ENCODE measurements around the gene ATP4B.

ATP4B gene

DNA sequence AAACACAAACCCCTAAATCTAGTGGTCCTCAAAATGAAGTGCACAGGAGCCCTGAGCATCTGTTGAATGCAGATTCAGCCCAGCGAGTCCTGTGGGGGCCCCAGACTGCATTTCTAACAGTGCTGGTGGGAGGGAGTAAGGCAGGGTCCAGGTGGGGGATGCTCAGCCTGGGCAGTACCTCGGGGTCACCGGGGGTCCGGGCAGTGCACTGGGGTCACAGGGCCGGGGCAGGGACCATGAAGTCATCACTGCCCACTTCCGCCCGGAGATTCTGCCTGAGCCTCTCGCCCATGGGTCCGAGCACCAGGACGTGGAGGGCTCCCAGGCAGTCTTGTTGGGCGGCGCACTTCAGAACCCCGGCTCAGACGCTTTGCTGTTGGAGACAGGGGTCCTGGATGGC is 838 bp upstream of the ATP4B start:
- Histone ChIP-seq H3K4me3 (replicated peaks; ENCODE audit: insufficient read depth, low read length) (no peak overlapping the region), H3K27ac (replicated peaks) (no peak overlapping the region), H3K27me3 (ENCODE audit: insufficient read depth, poor library complexity, severe bottlenecking) (no peaks in the 10 kb centered on the region)
- DNase-seq (ENCODE audit: low read depth in 1 of 2, low spot score in 1 of 2): no peak
- TF ChIP-seq POLR2AphosphoS5 (IDR thresholded peaks at IDR 0.05; ENCODE audit: low read depth): no peak
- TF ChIP-seq, protein P1, sequence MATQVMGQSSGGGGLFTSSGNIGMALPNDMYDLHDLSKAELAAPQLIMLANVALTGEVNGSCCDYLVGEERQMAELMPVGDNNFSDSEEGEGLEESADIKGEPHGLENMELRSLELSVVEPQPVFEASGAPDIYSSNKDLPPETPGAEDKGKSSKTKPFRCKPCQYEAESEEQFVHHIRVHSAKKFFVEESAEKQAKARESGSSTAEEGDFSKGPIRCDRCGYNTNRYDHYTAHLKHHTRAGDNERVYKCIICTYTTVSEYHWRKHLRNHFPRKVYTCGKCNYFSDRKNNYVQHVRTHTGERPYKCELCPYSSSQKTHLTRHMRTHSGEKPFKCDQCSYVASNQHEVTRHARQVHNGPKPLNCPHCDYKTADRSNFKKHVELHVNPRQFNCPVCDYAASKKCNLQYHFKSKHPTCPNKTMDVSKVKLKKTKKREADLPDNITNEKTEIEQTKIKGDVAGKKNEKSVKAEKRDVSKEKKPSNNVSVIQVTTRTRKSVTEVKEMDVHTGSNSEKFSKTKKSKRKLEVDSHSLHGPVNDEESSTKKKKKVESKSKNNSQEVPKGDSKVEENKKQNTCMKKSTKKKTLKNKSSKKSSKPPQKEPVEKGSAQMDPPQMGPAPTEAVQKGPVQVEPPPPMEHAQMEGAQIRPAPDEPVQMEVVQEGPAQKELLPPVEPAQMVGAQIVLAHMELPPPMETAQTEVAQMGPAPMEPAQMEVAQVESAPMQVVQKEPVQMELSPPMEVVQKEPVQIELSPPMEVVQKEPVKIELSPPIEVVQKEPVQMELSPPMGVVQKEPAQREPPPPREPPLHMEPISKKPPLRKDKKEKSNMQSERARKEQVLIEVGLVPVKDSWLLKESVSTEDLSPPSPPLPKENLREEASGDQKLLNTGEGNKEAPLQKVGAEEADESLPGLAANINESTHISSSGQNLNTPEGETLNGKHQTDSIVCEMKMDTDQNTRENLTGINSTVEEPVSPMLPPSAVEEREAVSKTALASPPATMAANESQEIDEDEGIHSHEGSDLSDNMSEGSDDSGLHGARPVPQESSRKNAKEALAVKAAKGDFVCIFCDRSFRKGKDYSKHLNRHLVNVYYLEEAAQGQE (IDR thresholded peaks at IDR 0.05; ENCODE audit: insufficient replicate concordance, low read depth): no peak
- no peak for TF ChIP-seq SPI1 (IDR thresholded peaks at IDR 0.05; ENCODE audit: borderline replicate concordance, low read depth)
- TF ChIP-seq GABPA (IDR thresholded peaks at IDR 0.05; ENCODE audit: low read depth): no peak
- TF ChIP-seq, protein P2, sequence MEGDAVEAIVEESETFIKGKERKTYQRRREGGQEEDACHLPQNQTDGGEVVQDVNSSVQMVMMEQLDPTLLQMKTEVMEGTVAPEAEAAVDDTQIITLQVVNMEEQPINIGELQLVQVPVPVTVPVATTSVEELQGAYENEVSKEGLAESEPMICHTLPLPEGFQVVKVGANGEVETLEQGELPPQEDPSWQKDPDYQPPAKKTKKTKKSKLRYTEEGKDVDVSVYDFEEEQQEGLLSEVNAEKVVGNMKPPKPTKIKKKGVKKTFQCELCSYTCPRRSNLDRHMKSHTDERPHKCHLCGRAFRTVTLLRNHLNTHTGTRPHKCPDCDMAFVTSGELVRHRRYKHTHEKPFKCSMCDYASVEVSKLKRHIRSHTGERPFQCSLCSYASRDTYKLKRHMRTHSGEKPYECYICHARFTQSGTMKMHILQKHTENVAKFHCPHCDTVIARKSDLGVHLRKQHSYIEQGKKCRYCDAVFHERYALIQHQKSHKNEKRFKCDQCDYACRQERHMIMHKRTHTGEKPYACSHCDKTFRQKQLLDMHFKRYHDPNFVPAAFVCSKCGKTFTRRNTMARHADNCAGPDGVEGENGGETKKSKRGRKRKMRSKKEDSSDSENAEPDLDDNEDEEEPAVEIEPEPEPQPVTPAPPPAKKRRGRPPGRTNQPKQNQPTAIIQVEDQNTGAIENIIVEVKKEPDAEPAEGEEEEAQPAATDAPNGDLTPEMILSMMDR (IDR thresholded peaks at IDR 0.05; ENCODE audit: insufficient read depth, low read length): no peak

DNA sequence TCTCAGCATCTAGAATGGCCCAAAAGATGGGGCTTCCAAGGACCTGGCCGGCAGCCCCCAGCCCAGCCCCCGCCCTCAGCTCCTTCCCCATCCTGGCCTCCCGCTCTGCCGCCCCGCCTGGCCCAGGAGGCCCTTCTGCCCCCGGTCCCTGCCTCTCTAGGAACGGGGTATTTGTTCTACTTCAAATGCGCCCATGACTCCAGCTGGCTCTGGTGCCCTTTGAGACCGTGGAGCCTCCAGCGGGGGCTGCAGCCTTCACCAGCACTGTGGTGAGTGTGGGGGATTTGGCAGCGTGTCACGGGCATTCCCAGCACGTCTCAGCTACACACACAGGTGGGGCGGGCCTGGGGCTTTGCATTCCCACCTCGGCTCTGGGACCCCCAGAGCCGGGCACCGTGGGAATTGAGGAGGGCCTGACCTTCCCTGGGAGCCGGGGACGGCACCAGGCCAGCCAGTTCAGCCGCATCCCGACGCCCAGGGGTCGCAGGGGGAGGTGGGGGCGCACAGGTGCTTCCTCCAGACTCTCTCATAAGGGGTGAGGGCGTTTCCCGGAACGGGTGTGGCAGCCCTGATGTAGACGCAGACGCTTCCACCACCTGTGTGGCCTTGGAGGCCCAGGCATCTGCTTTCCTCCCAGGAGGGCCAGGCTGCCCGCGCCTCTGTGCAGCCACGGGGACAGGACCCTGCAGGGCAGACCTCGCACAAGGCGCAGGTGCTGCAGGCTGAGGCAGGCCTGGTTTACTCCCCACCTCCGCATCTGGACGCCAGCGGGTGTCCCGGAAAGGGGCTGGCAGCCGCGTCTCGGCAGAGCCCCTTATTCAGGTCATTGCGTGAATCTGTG is 947 bp downstream of the ATP4B start:
- H3K4me3 ChIP-seq (replicated peaks; ENCODE audit: insufficient read depth, low read length): no peak overlapping the region
- no peak for TF ChIP-seq GABPA (IDR thresholded peaks at IDR 0.05; ENCODE audit: low read depth)
- TF ChIP-seq, protein P1 (IDR thresholded peaks at IDR 0.05; ENCODE audit: insufficient replicate concordance, low read depth): no peak
- no peak for TF ChIP-seq SPI1 (IDR thresholded peaks at IDR 0.05; ENCODE audit: borderline replicate concordance, low read depth)
- TF ChIP-seq, protein P2 (IDR thresholded peaks at IDR 0.05; ENCODE audit: insufficient read depth, low read length): no peak
- no peak for TF ChIP-seq POLR2AphosphoS5 (IDR thresholded peaks at IDR 0.05; ENCODE audit: low read depth)
- no peaks in the 10 kb centered on the region for H3K27me3 ChIP-seq (ENCODE audit: insufficient read depth, poor library complexity, severe bottlenecking)
- DNase-seq (ENCODE audit: low read depth in 1 of 2, low spot score in 1 of 2): no peak
- H3K27ac ChIP-seq (replicated peaks): no peak overlapping the region

DNA sequence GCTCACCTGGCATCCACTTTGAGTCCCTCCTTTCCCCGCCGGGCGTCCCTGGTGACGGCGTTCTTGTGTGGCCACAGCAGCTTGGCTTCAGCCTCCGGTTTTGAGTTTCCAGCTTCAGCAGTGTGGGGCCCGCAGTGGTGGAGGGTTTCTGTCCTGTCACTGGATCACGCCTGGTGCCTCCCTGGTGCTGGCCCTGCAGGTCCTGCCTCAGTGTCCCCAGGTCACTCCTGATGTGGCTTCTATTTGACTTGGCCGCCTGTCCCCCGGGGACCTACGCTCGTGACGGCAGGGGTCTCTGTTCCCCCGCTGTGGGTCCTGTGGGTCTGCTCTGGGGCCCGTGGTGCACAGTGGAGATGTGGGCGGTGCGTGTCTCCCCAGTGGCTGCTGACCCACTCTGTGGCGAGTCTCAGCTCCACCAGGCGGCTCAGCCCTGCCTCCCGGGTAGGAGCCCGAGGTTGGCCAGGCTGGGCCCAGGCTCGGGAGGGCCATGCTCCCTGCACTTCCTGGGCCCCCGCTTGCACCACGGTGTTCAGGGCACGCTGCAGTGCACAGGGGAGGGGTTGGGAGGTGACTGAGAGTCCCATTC is 1.9 kb downstream of the ATP4B start:
- DNase-seq (ENCODE audit: low read depth in 1 of 2, low spot score in 1 of 2): no peak
- Histone ChIP-seq H3K27ac (replicated peaks) (no peak overlapping the region), H3K27me3 (ENCODE audit: insufficient read depth, poor library complexity, severe bottlenecking) (no peaks in the 10 kb centered on the region), H3K4me3 (replicated peaks; ENCODE audit: insufficient read depth, low read length) (no peak overlapping the region)
- TF ChIP-seq SPI1 (IDR thresholded peaks at IDR 0.05; ENCODE audit: borderline replicate concordance, low read depth) (no peak), GABPA (IDR thresholded peaks at IDR 0.05; ENCODE audit: low read depth) (no peak), POLR2AphosphoS5 (IDR thresholded peaks at IDR 0.05; ENCODE audit: low read depth) (no peak)
- TF ChIP-seq, protein P2 (IDR thresholded peaks at IDR 0.05; ENCODE audit: insufficient read depth, low read length): no peak
- TF ChIP-seq, protein P1 (IDR thresholded peaks at IDR 0.05; ENCODE audit: insufficient replicate concordance, low read depth): no peak

Data from HL-60 (cell line).